Activated CD8-positive, alpha-beta memory T cell treated with anti-CD3 and anti-CD28 coated beads for 1 hour (primary cell): ENCODE measurements around the gene AMDHD1.
"Not testable (repeated sequence)": the region's sequence is repeated elsewhere in the genome, so short reads cannot be mapped to it uniquely, and the experiment has no call there.

Experiments used
- DNase-seq, 2 donors: peaks; one replicate each; pipeline ENCODE4 v3.0.0-alpha.2; 2020; ENCODE audit warnings: low read depth in 1 of 2; ENCODE audit errors: extremely low read depth in 1 of 2

Gene AMDHD1

DNA sequence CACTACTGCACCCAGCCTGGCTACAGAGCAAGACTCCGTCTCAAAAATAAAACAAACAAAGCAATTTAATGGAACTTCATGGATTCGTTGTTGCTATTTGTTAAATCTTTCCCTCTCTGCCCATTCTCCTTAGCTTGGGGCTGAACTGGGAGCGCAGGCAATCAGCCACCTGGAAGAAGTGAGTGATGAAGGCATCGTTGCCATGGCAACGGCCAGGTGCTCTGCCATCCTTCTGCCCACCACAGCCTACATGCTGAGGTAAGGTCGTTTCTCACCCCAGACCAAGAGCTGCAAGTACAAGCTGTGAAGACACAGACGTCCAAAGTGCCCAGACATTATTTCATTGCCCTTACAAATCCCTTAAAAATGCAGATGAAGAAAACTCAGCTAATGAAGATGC, 19.1 kb downstream of the AMDHD1 start:
- no peak for DNase-seq

DNA sequence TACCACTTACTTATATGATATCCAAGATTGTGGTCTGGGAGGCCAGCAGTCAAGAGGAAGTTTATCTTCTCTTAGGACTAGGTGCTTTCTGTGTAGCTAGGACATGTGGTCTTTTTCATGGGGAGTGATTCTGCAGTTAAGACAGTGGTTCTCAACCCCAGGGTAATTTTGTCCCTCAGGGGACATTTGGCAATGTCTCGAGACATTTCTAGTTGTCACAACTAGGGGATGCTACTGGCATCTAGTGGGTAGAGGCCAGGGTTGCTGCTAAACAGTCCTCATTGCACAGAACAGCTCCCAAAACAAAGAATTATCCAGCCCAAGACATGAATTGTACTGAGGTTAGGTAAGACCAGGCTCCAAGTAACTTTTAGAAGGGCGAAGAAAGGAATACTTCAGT, 20.0 kb downstream of the AMDHD1 start:
- no peak for DNase-seq

DNA sequence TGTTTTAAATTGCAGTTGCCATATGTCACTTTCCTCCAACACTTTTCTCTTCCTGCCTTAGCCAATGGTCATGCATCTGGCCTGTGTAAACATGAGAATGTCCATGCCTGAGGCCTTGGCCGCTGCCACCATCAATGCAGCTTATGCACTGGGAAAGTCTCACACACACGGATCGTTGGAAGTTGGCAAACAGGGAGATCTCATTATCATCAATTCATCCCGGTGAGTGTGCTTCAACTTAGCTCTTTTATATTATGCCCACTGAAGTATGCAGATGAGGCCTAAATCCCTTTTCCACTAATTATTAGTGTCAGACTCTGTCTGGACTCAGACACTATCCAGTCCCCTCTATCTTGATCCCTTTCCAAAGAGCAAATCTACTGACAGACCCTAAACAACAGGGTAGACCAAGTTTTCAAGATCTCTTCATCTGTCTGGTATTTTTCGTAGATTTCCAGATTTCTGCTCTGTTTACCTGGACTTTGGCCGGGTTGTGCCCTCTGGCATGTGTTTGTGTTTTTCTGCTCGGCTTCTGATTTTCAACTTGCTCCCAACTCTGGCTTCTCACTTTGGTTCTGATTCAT, 23.2 kb downstream of the AMDHD1 start:
- DNase-seq: no peak

DNA sequence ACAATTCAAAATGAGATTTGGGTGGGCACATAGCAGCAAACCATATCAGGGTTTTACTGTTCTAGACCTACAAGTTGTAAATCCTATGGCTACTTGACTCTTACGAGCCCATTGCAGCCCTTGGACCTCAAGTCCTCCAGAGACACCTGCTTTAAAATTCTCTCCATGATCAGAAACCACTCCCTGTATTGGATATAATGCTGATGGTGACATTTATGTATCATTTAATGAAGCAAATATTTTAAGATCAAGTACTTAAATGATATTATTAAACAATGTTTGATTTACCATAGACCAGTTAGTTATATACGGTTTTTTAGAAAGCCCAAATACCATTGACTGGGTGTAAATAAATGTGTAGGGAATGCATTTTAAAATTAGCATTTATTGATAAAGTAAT, 24.2 kb downstream of the AMDHD1 start:
- DNase-seq: no peak

DNA sequence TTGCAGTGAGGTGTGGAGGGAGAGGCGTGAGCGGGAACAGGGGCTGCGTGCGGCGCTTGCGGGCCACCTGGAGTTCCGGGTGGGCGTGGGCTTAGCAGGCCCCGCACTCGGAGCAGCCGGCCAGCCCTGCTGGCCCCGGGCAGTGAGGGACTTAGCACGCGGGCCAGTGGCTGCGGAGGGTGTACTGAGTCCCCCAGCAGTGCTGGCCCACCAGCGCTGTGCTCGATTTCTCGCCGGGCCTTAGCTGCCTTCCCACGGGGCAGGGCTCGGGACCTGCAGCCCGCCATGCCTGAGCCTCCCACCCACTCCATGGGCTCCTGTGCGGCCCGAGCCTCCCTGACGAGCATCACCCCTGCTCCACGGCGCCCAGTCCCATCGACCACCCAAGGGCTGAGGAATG, 26.0 kb downstream of the AMDHD1 start:
- not testable (repeated sequence) for DNase-seq

DNA sequence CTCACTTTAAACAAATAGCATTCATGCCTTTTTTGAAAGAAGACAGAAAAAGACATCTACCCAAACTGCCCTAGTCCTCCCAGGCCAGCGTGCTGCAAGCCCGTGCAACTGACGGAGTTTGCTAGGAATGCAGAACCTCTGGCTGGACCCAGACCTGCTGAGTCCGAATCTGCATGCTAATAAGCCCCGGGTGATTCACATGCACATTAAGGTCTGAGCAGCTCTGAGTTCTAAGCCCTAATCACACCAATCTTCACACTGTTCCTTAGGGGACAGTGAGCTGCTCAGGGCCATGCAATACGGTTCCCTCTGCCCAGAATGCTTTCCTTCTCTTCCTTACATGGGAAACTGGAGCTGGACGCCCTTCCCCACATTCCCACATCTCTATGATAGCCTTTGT, 27.8 kb downstream of the AMDHD1 start:
- DNase-seq: no peak

GRCh38 chr12:95972832-95973456, 29.8 kb downstream of the AMDHD1 start:
- DNase-seq: no peak

- no peak for DNase-seq
Observed at GRCh38 chr12:95974358-95974757, 31.2 kb downstream of the AMDHD1 start.

DNA sequence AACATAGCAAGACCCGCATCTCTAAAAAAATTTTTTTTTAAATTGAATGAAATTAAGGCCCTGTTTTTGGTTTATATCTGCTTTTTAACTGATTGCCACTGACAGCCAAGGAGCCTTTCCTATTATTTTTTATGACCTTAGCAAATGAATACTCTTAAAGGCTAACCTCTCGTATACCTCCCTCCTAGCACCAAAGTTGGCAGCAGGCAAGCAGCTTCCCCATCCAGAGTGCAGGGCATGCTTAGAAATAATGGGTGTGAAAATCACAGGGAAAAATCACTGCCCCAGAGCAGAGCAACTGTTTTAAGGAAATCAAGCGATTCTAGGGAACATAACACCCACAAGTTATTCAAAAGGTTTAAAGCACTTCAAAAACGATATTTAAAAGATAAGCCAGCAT, 32.4 kb downstream of the AMDHD1 start:
- no peak for DNase-seq

DNA sequence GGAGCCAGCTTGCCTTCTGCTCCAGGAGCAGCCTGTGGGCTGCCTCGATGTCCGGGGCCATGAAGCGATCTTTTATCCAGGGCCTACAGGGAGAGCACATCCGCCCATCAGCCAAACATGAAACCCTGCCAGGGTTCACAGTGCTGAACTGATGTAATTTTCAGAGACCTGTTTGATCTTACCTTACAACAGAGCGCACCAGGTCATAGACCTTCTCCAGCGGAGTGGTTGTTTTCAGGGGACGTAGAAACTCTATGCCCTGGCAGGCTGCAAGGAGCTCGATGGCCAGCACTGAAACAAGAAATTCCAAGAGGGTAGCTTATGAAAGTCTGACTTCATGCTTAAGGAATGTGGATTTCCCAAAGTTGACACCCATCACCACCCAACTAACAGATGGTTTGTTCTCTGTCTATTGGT, 33.3 kb downstream of the AMDHD1 start:
- DNase-seq: no peak

DNA sequence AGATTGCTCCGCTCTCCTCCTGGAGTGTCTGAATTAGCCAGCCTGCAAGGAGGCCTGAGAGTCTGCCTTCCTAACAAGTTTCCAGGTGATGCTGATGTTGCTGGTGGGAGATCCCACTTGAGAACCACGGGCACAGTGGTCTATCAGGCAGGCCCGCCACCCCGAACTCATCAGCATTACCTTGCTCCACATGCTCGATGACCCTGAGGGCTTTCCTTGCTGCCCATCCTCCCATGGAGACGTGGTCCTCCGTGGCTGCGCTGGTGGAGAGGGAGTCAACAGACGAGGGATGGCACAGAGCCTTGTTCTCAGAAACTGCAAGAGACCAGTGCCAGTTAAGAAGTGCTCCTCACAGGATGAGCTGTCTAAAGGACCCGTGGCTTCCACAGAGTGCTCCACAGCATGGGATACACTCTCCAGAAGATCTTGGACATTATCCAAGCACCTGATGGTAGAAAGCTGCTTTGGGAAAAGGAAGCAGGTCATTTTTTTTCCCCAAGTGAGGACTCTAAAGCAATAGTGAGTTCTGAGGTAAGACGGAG, 34.7 kb downstream of the AMDHD1 start:
- DNase-seq: no peak

DNA sequence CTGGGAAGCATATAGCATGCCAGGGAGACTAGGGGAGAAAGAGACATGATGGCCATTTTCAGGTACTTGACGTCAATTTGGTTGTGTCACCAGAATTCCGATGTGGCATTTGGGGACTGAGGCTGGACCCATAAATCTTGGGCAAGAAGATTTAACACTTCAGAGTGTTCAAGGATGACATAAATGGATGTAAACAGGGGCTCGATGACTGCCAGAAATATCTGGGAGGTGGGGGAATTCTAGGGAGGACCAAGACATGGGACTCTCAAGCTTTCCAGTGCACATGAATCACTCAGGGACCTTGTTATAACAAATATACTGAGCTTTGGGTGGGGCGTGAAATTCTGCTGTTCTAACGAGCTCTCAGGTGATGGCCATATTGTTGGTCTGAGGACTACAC, 35.2 kb downstream of the AMDHD1 start:
- DNase-seq: no peak

DNA sequence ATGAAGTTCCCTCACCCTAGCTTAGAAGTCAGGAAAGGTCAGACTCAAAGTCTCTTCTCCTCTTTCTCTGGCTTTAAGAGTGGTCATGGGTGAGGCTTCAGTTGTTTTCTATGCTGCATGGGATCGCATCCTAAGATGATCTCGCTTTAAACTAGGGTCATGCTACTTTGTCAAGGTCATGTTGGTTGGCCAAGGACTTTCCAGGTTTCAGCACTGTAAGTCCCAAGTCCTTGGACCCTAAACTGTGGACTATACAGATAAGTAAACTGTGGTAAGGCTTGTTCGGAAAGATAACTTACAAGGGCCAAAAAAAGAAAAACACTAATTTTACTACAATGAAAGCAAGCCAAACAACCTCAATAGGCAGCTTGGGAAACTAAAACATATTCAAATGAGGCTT, 35.6 kb downstream of the AMDHD1 start:
- no peak for DNase-seq

DNA sequence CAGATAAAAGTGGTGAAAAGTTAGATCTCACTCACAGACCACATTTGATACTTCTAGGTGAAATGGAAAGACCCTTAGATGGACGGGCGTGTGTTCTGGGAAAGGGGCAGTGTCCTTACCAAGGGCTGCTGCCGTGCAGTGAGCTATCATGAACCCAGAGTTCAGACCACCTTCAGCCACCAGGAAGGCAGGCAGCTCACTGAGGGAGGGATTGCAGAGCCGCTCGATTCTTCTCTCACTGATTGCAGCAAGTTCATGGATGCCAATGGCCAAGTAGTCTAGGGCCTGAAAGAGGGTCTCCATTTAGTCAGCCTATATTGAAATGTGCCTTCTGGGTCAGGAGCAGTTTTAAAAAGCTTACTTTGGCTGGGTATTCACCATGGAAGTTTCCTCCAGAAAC, 37.3 kb downstream of the AMDHD1 start:
- DNase-seq: no peak

DNA sequence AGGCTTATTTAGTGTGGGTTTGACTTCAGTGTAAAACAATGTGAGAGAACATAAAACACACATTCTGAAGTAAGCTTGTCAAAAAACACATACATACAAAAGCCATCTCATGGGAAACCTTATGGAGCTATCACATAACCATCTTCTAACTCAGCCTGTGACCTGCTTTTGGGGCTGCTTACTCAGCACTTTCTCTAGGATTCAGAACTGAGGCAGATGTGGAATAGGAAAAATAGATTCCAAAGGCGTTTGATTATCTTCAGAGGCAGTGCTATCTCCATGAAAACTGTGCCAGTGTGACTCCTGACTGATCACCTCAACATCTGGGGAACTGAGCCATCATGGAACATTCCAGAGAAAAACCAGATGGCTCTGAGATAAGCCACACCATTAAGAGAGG, 39.5 kb downstream of the AMDHD1 start:
- no peak for DNase-seq

- DNase-seq: no peak
Observed at GRCh38 chr12:95984682-95985081, 41.6 kb downstream of the AMDHD1 start.

GRCh38 chr12:95986635-95987570, 43.8 kb downstream of the AMDHD1 start:
- no peak for DNase-seq

DNA sequence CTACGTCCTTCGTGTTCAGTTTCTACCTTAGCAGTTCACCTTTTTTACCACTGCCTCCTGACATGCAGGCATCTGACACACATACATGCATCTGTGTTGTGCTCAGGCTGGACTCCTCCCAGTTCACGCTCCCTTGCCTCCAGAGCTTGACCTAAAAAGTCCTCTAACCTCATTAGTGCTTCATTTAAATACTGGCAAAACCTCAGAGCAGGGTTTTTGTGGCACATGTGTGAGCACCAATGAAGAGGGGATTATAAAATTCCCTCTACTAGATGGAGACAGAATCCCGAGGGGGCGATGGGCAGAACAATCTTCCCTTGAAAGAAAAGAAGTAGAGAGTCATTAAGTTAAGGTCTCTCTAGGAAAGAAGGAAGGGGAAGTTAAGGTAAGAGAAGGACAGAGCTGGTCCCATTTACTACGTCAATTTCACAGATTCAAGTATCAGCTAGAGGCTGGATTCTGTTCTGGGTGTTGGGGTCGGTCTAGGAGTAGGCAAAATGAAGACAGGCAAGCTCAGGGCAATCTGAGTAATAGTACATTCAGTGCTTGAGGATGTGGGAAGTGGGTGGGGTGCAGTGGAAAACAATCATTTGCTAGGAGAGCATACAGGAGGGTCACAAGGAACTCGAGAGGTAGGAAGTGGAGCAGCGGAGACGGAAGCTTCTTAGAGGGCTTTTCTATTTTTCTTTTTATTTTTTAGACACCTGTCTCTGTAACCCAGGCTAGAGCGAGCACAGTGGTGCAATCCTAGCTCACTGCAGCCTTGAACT, 45.6 kb downstream of the AMDHD1 start:
- no peak for DNase-seq

DNA sequence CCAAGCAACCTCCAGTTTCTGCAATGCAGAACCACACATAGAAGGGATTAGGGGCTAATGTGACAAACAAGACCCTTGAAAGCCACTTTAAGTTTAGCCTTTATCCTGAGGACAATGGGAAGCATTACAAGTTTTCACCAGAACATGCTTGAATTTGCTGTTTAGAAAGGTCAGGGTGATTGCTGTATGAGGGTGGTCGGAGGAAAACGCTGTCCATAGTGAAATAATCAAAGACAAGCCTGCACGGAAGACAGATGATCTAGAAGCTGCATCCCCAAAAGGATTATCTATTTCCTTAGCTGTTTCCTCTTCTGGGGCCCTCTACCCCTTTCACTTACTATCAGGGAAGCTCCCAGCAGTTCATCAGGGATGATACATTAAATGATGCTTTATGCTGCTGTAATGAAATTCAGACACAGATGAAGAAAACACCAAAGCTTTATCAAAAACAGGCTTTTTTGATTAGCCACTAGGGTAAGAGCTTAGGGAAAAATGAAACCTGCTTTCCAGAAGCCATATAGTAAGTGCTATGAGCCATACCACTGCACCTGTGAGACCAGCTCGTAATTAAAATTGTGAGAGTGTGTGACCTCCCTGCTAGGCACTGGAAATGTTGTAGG, 46.5 kb downstream of the AMDHD1 start:
- no peak for DNase-seq

GRCh38 chr12:95990136-95990535, 47.0 kb downstream of the AMDHD1 start:
- no peak for DNase-seq

- DNase-seq: no peak
Observed at GRCh38 chr12:95993907-95994306, 50.8 kb downstream of the AMDHD1 start.
